ENCODE data around the gene FOXC2. TPM values are rescaled to one million over a fixed set of nuclear protein-coding genes. Genes with fewer than 3 reads are reported as not detected.

FOXC2 gene
- total RNA-seq, 1 experiment from 2014 or later: 14.9 TPM

DNA sequence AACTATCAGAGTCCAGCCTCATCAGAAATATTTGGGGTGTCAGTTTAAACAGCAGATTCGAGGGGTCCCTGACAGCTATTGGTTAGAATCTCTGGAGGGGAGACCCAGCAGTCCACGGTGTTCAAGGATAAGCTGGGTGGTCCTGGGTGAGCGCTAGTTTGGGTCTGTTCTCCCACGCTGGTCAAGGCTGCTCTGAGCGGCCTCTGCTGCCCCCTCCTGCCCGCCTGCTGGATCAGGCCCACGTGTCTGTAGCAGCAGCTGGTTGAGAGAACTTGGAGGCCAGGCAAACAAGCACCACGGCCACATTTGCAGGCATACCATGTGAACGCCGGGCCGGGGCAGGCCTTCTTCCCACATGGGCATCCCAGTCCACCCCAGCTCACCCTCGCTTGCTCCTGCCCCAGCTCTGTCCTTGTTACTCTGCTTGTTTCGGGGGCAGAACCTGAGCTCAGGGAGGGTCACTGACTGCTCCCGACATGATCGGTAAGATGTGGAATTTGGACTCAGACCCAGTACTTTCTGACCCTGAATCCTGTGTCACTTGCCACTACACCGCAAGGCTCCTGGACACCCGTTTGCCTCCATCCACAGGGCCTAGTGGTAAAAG lies 48.9 kb upstream of the FOXC2 start:
- Histone ChIP-seq H3K4me1 (ENCODE audit: control insufficient read depth, insufficient read depth, low read length) (no peaks in the 10 kb centered on the region), H3K4me3 (ENCODE audit: low read depth in 2 of 2, low read length in 2 of 2) (no peak overlapping the region), H3K27ac (ENCODE audit: low read length) (no peak overlapping the region), H3K27me3 (ENCODE audit: control insufficient read depth, insufficient read depth, low read length) (peaks cover 4% of the 10 kb centered on the region; the same call in 1 of the 2 replicates), H3K9me3 (ENCODE audit: control insufficient read depth, insufficient read depth, low read depth, low read length) (no peaks in the 10 kb centered on the region), H3K36me3 (ENCODE audit: control insufficient read depth, insufficient read depth, low read length) (no peaks in the 10 kb centered on the region)
- in situ Hi-C loops (cut with HindIII; ENCODE audit: low pct_unique_long_range_greater_than_20kb, low sequenced_read_pairs) (no loop called here), intact Hi-C loops (cut with micrococcal nuclease; ENCODE audit: unreplicated experiment) (loop anchor here (1.0 kb wide), 1 partner anchor 445 kb away; no protein-coding TSS in a partner anchor)
- TF ChIP-seq, protein P1, sequence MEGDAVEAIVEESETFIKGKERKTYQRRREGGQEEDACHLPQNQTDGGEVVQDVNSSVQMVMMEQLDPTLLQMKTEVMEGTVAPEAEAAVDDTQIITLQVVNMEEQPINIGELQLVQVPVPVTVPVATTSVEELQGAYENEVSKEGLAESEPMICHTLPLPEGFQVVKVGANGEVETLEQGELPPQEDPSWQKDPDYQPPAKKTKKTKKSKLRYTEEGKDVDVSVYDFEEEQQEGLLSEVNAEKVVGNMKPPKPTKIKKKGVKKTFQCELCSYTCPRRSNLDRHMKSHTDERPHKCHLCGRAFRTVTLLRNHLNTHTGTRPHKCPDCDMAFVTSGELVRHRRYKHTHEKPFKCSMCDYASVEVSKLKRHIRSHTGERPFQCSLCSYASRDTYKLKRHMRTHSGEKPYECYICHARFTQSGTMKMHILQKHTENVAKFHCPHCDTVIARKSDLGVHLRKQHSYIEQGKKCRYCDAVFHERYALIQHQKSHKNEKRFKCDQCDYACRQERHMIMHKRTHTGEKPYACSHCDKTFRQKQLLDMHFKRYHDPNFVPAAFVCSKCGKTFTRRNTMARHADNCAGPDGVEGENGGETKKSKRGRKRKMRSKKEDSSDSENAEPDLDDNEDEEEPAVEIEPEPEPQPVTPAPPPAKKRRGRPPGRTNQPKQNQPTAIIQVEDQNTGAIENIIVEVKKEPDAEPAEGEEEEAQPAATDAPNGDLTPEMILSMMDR (IDR thresholded peaks at IDR 0.05): peak; percentile 88
- TF ChIP-seq SIN3A (IDR thresholded peaks at IDR 0.05; ENCODE audit: borderline replicate concordance, insufficient read depth, low read depth, low read length) (no peak), TCF7L2 (IDR thresholded peaks at IDR 0.05; ENCODE audit: low read depth, low read length) (no peak)
- ChIA-PET POLR2A (no interaction called here), CTCF (interaction anchor here (0.6 to 1.9 kb wide), 6 partner anchors 96 to 445 kb away, joined by 3 to 7 read pairs (median 4); no protein-coding TSS in a partner anchor)
- no peak for DNase-seq (ENCODE audit: low read depth, low spot score)
- ATAC-seq: peak; percentile 86
- no TSS peak for BruUV-seq (replicated peaks)

DNA sequence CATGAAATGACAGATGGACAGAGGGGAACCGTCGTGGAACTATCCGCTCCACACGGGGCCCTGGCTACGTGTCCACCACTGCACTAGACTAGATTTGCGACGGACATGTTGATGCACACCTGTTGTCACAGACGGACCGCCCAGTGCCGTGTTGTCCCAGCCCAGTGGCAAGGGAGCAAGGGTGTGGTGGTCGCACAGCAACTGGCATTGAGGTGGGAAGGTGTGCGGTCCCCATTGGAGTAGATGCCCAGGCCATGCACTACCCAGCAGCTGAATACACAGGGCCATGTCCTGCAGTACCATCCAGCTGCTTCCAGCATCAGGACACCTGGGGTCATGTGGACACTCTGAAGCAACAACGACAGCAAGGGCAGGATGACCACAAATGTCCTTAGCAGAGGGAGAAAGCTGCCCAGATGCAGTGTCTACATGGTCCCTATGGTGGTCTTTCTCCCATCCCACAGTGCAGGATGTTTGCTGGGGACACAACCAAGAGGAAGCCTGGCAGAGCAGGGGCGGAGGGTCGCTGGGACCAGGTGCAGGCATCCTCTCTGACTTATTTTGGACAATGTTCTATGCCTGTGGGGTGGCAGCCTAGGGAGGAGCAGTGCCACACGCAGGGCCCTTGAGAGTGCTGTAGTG lies 47.5 kb upstream of the FOXC2 start:
- in situ Hi-C loops (cut with HindIII; ENCODE audit: low pct_unique_long_range_greater_than_20kb, low sequenced_read_pairs): no loop called here
- CTCF ChIA-PET: no interaction called here

More for the DNA sequence above, 47.5 kb upstream of the FOXC2 start:
- Histone ChIP-seq H3K36me3 (ENCODE audit: control insufficient read depth, insufficient read depth, low read length) (no peaks in the 10 kb centered on the region), H3K4me1 (ENCODE audit: control insufficient read depth, insufficient read depth, low read length) (no peaks in the 10 kb centered on the region), H3K4me3 (ENCODE audit: low read depth in 2 of 2, low read length in 2 of 2) (no peak overlapping the region), H3K27me3 (ENCODE audit: control insufficient read depth, insufficient read depth, low read length) (peaks cover 4% of the 10 kb centered on the region; the same call in 1 of the 2 replicates), H3K27ac (ENCODE audit: low read length) (no peak overlapping the region), H3K9me3 (ENCODE audit: control insufficient read depth, insufficient read depth, low read depth, low read length) (no peaks in the 10 kb centered on the region)
- BruUV-seq (replicated peaks): no TSS peak
- intact Hi-C loops (cut with micrococcal nuclease; ENCODE audit: unreplicated experiment): no loop called here
- DNase-seq (ENCODE audit: low read depth, low spot score): no peak
- TF ChIP-seq POLR2AphosphoS5 (IDR thresholded peaks at IDR 0.05; ENCODE audit: low read depth, low read length) (no peak), SIN3A (IDR thresholded peaks at IDR 0.05; ENCODE audit: borderline replicate concordance, insufficient read depth, low read depth, low read length) (no peak), TCF7L2 (IDR thresholded peaks at IDR 0.05; ENCODE audit: low read depth, low read length) (no peak)
- TF ChIP-seq, protein P1 (IDR thresholded peaks at IDR 0.05): no peak
- TF ChIP-seq, protein P2, sequence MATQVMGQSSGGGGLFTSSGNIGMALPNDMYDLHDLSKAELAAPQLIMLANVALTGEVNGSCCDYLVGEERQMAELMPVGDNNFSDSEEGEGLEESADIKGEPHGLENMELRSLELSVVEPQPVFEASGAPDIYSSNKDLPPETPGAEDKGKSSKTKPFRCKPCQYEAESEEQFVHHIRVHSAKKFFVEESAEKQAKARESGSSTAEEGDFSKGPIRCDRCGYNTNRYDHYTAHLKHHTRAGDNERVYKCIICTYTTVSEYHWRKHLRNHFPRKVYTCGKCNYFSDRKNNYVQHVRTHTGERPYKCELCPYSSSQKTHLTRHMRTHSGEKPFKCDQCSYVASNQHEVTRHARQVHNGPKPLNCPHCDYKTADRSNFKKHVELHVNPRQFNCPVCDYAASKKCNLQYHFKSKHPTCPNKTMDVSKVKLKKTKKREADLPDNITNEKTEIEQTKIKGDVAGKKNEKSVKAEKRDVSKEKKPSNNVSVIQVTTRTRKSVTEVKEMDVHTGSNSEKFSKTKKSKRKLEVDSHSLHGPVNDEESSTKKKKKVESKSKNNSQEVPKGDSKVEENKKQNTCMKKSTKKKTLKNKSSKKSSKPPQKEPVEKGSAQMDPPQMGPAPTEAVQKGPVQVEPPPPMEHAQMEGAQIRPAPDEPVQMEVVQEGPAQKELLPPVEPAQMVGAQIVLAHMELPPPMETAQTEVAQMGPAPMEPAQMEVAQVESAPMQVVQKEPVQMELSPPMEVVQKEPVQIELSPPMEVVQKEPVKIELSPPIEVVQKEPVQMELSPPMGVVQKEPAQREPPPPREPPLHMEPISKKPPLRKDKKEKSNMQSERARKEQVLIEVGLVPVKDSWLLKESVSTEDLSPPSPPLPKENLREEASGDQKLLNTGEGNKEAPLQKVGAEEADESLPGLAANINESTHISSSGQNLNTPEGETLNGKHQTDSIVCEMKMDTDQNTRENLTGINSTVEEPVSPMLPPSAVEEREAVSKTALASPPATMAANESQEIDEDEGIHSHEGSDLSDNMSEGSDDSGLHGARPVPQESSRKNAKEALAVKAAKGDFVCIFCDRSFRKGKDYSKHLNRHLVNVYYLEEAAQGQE (IDR thresholded peaks at IDR 0.05; ENCODE audit: insufficient read depth in 1 of 2, low read depth in 2 of 2, low read length in 1 of 2): no peak
- ATAC-seq: peak; percentile 17; the same call in 1 of the 2 replicates
- POLR2A ChIA-PET: no interaction called here

All from Panc1 (cell line).